ENCODE measurements around the gene ZNF311. TPM values are rescaled to one million over a fixed set of nuclear protein-coding genes. Genes with fewer than 3 reads are reported as not detected.

The ZNF311 gene
- total and polyA plus RNA-seq, 9 of the 15 experiments (the other 6 are each of a cell fraction or from before 2014, with no cell fraction given): 5.1 to 10.0 (median 7.5) TPM

- TF ChIP-seq, protein P1, sequence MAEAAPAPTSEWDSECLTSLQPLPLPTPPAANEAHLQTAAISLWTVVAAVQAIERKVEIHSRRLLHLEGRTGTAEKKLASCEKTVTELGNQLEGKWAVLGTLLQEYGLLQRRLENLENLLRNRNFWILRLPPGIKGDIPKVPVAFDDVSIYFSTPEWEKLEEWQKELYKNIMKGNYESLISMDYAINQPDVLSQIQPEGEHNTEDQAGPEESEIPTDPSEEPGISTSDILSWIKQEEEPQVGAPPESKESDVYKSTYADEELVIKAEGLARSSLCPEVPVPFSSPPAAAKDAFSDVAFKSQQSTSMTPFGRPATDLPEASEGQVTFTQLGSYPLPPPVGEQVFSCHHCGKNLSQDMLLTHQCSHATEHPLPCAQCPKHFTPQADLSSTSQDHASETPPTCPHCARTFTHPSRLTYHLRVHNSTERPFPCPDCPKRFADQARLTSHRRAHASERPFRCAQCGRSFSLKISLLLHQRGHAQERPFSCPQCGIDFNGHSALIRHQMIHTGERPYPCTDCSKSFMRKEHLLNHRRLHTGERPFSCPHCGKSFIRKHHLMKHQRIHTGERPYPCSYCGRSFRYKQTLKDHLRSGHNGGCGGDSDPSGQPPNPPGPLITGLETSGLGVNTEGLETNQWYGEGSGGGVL (CRISPR knock-in tag; IDR thresholded peaks at IDR 0.05): no peak
- no peak for TF ChIP-seq BACH1 (tag; IDR thresholded peaks at IDR 0.05)
These were observed 4.2 kb upstream of the ZNF311 start (continued) for GRCh38 chr6:29009358-29009757.

- peaks cover 10 to 29% of the 10 kb centered on the region in 2 experiments; a peak in 4 of 5 replicates for H3K4me1 ChIP-seq (replicated peaks in 1 of 2; ENCODE audit: control insufficient read depth in 2 of 2, insufficient read depth in 2 of 2, low read length in 2 of 2)
- POLR2A ChIA-PET: no interaction called here
- TF ChIP-seq HLTF (IDR thresholded peaks at IDR 0.05): no peak
- peak; percentile 70; the same call in 1 of the 2 replicates for TF ChIP-seq BCOR (IDR thresholded peaks at IDR 0.05)
- TF ChIP-seq, protein P2, sequence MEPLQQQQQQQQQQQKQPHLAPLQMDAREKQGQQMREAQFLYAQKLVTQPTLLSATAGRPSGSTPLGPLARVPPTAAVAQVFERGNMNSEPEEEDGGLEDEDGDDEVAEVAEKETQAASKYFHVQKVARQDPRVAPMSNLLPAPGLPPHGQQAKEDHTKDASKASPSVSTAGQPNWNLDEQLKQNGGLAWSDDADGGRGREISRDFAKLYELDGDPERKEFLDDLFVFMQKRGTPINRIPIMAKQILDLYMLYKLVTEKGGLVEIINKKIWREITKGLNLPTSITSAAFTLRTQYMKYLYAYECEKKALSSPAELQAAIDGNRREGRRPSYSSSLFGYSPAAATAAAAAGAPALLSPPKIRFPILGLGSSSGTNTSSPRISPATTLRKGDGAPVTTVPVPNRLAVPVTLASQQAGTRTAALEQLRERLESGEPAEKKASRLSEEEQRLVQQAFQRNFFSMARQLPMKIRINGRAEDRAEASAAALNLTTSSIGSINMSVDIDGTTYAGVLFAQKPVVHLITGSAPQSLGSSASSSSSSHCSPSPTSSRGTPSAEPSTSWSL (CRISPR knock-in tag; IDR thresholded peaks at IDR 0.05; ENCODE audit: borderline replicate concordance): no peak
- TF ChIP-seq RBM25 (IDR thresholded peaks at IDR 0.05; ENCODE audit: low read depth, low read length, severe bottlenecking): peak; percentile 87
- peak in 1 of 2 experiments; percentile 31; a peak in 2 of 4 replicates for TF ChIP-seq KDM1A (IDR thresholded peaks at IDR 0.05)
- FAIRE-seq (no peak), DNase-seq (ENCODE audit: extremely low read depth in 1 of 4, low spot score in 3 of 4) (no peak), ATAC-seq (no peak)
- no peaks in the 10 kb centered on the region for H3K27me3 ChIP-seq (ENCODE audit: control insufficient read depth in 2 of 2, insufficient read depth in 2 of 2, low read length in 2 of 2)
- H3K9me1 ChIP-seq (ENCODE audit: control insufficient read depth, insufficient read depth, low read length): no peaks in the 10 kb centered on the region
- peaks cover 12% of the 10 kb centered on the region; the same call in 2 of the 3 replicates for H3K79me2 ChIP-seq (ENCODE audit: control insufficient read depth, insufficient read depth, low read length)
- peaks cover 9% of the 10 kb centered on the region; the same call in 2 of the 3 replicates for H3K36me3 ChIP-seq (ENCODE audit: control insufficient read depth, insufficient read depth, low read length)
- 54% methylated on average over 2 of the region's 2 CpGs for WGBS (ENCODE audit: insufficient coverage, low coverage, missing lambda C conversion rate)
- CTCF ChIA-PET (ENCODE audit: low intra/inter-chr PET ratio): no interaction called here
- H3K9ac ChIP-seq (ENCODE audit: insufficient read depth in 1 of 2, low read depth in 2 of 2, low read length in 2 of 2): no peak overlapping the region
- no peak overlapping the region for H2AFZ ChIP-seq (ENCODE audit: low read depth, low read length)
- intact Hi-C loops (cut with micrococcal nuclease): no loop called here
- no peak overlapping the region for H3K4me2 ChIP-seq (ENCODE audit: insufficient read depth, low read length)
- in situ Hi-C loops (cut with MboI): no loop called here
- H3K4me3 ChIP-seq: no peak overlapping the region
- H3K9me3 ChIP-seq (replicated peaks; ENCODE audit: control insufficient read depth, insufficient read depth, low read depth, low read length): no peaks in the 10 kb centered on the region
- H4K20me1 ChIP-seq (replicated peaks; ENCODE audit: control insufficient read depth, insufficient read depth, low read length): no peaks in the 10 kb centered on the region
- H3K27ac ChIP-seq (ENCODE audit: extremely low read depth, low read depth, low read length): no peak overlapping the region
- no TSS peak for BruUV-seq (replicated peaks)
These were observed 3.0 kb upstream of the ZNF311 start for GRCh38 chr6:29008089-29008488.
